Testis (tissue), 2 donors: Measurements from ENCODE around the gene ACOX2.

ENCODE experiments used
- POLR2A ChIP-seq: fragments of 450-650 bp; IDR thresholded peaks from one replicate; pipeline ENCODE4 v1.6.1; 2017; ENCODE audit warnings: antibody characterized with exemption, mild to moderate bottlenecking, moderate library complexity
- TF ChIP-seq, protein P1 (sequence below), 3 experiments: fragments of 450-650 bp in 2 of 3; fragments of 200-600 bp in 1 of 3; sonication (generic) in 1 of 3; IDR thresholded peaks; one replicate each; pipeline ENCODE4 v1.5.1; 2016 to 2019; ENCODE audit warnings: antibody characterized with exemption in 3 of 3, mild to moderate bottlenecking in 2 of 3, moderate library complexity in 1 of 3

DNA sequence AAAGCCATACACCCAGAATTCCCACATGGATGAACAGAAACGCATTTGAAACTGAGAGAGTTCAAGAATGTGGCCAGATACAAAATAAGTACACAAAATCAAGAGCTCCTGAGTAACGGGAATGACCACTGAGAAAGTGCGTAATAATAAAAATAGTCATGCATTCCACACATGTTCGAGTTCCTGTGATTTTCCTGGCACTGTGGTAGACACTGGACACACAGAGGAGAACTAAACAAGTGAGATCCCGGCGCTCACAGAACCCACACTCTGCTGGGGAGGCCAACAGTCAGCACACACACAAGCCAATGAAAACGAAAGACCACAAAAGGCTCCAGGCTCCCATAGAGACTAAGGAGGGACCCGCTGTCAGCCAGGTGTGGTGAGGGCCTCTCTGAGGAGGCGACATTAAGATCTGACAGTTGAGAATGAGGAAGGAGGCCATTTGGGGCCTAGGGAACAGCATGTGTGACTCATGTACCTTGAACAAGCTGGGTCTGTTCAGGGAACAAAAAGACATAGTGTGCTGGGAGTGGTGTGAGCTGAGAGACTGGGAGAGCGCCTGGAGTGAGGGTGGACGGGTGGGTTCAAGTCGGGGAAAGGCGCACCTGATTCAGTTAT lies 35.1 kb upstream of the ACOX2 start:
- TF ChIP-seq, protein P1, sequence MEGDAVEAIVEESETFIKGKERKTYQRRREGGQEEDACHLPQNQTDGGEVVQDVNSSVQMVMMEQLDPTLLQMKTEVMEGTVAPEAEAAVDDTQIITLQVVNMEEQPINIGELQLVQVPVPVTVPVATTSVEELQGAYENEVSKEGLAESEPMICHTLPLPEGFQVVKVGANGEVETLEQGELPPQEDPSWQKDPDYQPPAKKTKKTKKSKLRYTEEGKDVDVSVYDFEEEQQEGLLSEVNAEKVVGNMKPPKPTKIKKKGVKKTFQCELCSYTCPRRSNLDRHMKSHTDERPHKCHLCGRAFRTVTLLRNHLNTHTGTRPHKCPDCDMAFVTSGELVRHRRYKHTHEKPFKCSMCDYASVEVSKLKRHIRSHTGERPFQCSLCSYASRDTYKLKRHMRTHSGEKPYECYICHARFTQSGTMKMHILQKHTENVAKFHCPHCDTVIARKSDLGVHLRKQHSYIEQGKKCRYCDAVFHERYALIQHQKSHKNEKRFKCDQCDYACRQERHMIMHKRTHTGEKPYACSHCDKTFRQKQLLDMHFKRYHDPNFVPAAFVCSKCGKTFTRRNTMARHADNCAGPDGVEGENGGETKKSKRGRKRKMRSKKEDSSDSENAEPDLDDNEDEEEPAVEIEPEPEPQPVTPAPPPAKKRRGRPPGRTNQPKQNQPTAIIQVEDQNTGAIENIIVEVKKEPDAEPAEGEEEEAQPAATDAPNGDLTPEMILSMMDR (IDR thresholded peaks at IDR 0.05) = no peak
- no peak for TF ChIP-seq POLR2A
